H9 (cell line): ENCODE measurements around the gene SLC6A7. TPM values are rescaled to one million over a fixed set of nuclear protein-coding genes. Genes with fewer than 3 reads are reported as not detected.

Experiments
- DNase-seq: peaks from one replicate; pipeline ENCODE4 v3.0.0-alpha.2; 2017
- H2AFZ ChIP-seq: one replicate; pipeline ENCODE4 v1.6.1; 2013; ENCODE audit warnings: mild to moderate bottlenecking, low read length, control low read depth, moderate library complexity
- H2AK5ac ChIP-seq: 2 replicates; pipeline ENCODE4 v1.6.1; 2013; ENCODE audit warnings: low read length, control low read depth, mixed read lengths; ENCODE audit not compliant: insufficient read length
- H2BK120ac ChIP-seq: one replicate; pipeline ENCODE4 v1.6.1; 2013; ENCODE audit warnings: low read depth, mild to moderate bottlenecking, low read length, control low read depth, inconsistent platforms; ENCODE audit not compliant: poor library complexity, severe bottlenecking
- H2BK12ac ChIP-seq: 2 replicates; pipeline ENCODE4 v1.6.1; 2013; ENCODE audit warnings: low read length, control low read depth, mixed read lengths, low read depth; ENCODE audit not compliant: insufficient read length
- H2BK15ac ChIP-seq: 2 replicates; pipeline ENCODE4 v1.6.1; 2013; ENCODE audit warnings: low read depth, low read length, control low read depth
- H2BK20ac ChIP-seq: one replicate; pipeline ENCODE4 v1.6.1; 2013; ENCODE audit warnings: low read depth, mild to moderate bottlenecking, low read length, control low read depth, inconsistent platforms; ENCODE audit not compliant: poor library complexity, severe bottlenecking
- H2BK5ac ChIP-seq: 2 replicates; pipeline ENCODE4 v1.6.1; 2013; ENCODE audit warnings: low read length, control low read depth, mixed read lengths; ENCODE audit not compliant: insufficient read length
- H3K14ac ChIP-seq: 2 replicates; pipeline ENCODE4 v1.6.1; 2013; ENCODE audit warnings: low read length, control low read depth; ENCODE audit not compliant: insufficient read depth
- H3K18ac ChIP-seq: 2 replicates; pipeline ENCODE4 v1.6.1; 2013; ENCODE audit warnings: low read depth, mild to moderate bottlenecking, mixed read lengths, low read length, control low read depth; ENCODE audit not compliant: insufficient read length
- H3K23ac ChIP-seq: 2 replicates; pipeline ENCODE4 v1.6.1; 2013; ENCODE audit warnings: low read length, control low read depth, mixed read lengths, low read depth; ENCODE audit not compliant: insufficient read length
- H3K23me2 ChIP-seq: 2 replicates; pipeline ENCODE4 v1.6.1; 2013; ENCODE audit warnings: low read depth, mild to moderate bottlenecking, mixed read lengths, low read length, control low read depth; ENCODE audit not compliant: insufficient read length, poor library complexity, severe bottlenecking
- H3K27ac ChIP-seq: 2 replicates; pipeline ENCODE4 v1.5.1; 2013; ENCODE audit warnings: low read length, control low read depth, mixed read lengths, low read depth; ENCODE audit not compliant: insufficient read length
- H3K27me3 ChIP-seq: 2 replicates; pipeline ENCODE4 v1.6.1; 2013; ENCODE audit warnings: low read length, control low read depth, inconsistent platforms; ENCODE audit not compliant: insufficient read depth
- H3K4ac ChIP-seq: 2 replicates; pipeline ENCODE4 v1.6.1; 2013; ENCODE audit warnings: low read depth, mild to moderate bottlenecking, control low read depth, inconsistent platforms, low read length, moderate library complexity
- H3K4me1 ChIP-seq: 2 replicates; pipeline ENCODE4 v1.6.1; 2013; ENCODE audit warnings: low read length, control low read depth, inconsistent platforms; ENCODE audit not compliant: insufficient read depth
- H3K4me2 ChIP-seq: 2 replicates; pipeline ENCODE4 v1.6.1; 2013; ENCODE audit warnings: low read length, control low read depth, mixed read lengths; ENCODE audit not compliant: insufficient read length, insufficient read depth
- H3K56ac ChIP-seq: 2 replicates; pipeline ENCODE4 v1.6.1; 2013; ENCODE audit warnings: low read depth, mild to moderate bottlenecking, mixed read lengths, low read length, control low read depth; ENCODE audit not compliant: insufficient read length
- H3K79me1 ChIP-seq: 2 replicates; pipeline ENCODE4 v1.6.1; 2013; ENCODE audit warnings: low read depth, mild to moderate bottlenecking, moderate library complexity, low read length, control low read depth, inconsistent platforms; ENCODE audit not compliant: insufficient read depth, poor library complexity, severe bottlenecking
- H3K79me2 ChIP-seq: 2 replicates; pipeline ENCODE4 v1.6.1; 2013; ENCODE audit warnings: low read length, control low read depth, inconsistent platforms; ENCODE audit not compliant: insufficient read depth
- H3K9ac ChIP-seq: 2 replicates; pipeline ENCODE4 v1.6.1; 2013; ENCODE audit warnings: low read length, control low read depth, mixed read lengths; ENCODE audit not compliant: insufficient read length; ENCODE audit errors: extremely low read depth
- H3K9me3 ChIP-seq: one replicate; pipeline ENCODE4 v1.6.1; 2013; ENCODE audit warnings: low read depth, low read length, inconsistent platforms; ENCODE audit not compliant: control insufficient read depth
- H3T11ph ChIP-seq: one replicate; pipeline ENCODE4 v1.6.1; 2013; ENCODE audit warnings: mild to moderate bottlenecking, low read length, control low read depth, inconsistent platforms
- H4K20me1 ChIP-seq: one replicate; pipeline ENCODE4 v1.6.1; 2013; ENCODE audit not compliant: control insufficient read depth, insufficient read length, insufficient read depth
- H4K5ac ChIP-seq: 2 replicates; pipeline ENCODE4 v1.6.1; 2013; ENCODE audit warnings: low read depth, mild to moderate bottlenecking, mixed read lengths, low read length, control low read depth; ENCODE audit not compliant: insufficient read length
- H4K8ac ChIP-seq: replicated peaks from 2 replicates; pipeline ENCODE4 v1.6.1; 2013; ENCODE audit warnings: low read length, control low read depth, mixed read lengths, low read depth; ENCODE audit not compliant: insufficient read length
- H4K91ac ChIP-seq: 2 replicates; pipeline ENCODE4 v1.6.1; 2013; ENCODE audit warnings: low read depth, mild to moderate bottlenecking, moderate library complexity, mixed read lengths, low read length, control low read depth; ENCODE audit not compliant: insufficient read length
- H3K27ac Mint-ChIP-seq, 3 experiments: 2 replicates in 2 of 3; 3 replicates in 1 of 3; pipeline ENCODE4 v1.8.0; 2020 to 2021; ENCODE audit warnings: mixed read lengths in 3 of 3, mild to moderate bottlenecking in 1 of 3, moderate library complexity in 1 of 3
- H3K27me3 Mint-ChIP-seq: 2 replicates; pipeline ENCODE4 v1.8.0; 2021; ENCODE audit warnings: low read depth, mild to moderate bottlenecking, moderate library complexity, mixed read lengths
- H3K36me3 Mint-ChIP-seq, 3 experiments: 2 replicates in 2 of 3; 3 replicates in 1 of 3; pipeline ENCODE4 v1.8.0; 2020 to 2021; ENCODE audit warnings: low read depth in 3 of 3, mixed read lengths in 3 of 3; ENCODE audit not compliant: insufficient read depth in 1 of 3
- H3K4me1 Mint-ChIP-seq, 2 experiments: 2 replicates each; pipeline ENCODE4 v1.8.0; 2020; ENCODE audit warnings: mixed read lengths in 2 of 2
- H3K4me3 Mint-ChIP-seq, 2 experiments: 2 replicates in 1 of 2; 3 replicates in 1 of 2; pipeline ENCODE4 v1.8.0; 2020 to 2021; ENCODE audit warnings: mild to moderate bottlenecking in 2 of 2, mixed read lengths in 2 of 2, moderate library complexity in 1 of 2
- H3K9me3 Mint-ChIP-seq, 2 experiments: 2 replicates in 1 of 2; 3 replicates in 1 of 2; pipeline ENCODE4 v1.8.0; 2020; ENCODE audit warnings: mild to moderate bottlenecking in 2 of 2, mixed read lengths in 2 of 2, moderate library complexity in 1 of 2
- CTCF ChIP-seq: fragments of 200-600 bp; sonication (generic); conservative IDR thresholded peaks from 3 replicates; pipeline ENCODE4 v1.8.0; 2021; ENCODE audit warnings: antibody characterized with exemption, mild to moderate bottlenecking
- WGBS: extraction: QIAGEN DNeasy Blood & Tissue Kit; methylation state at CpG from one replicate; pipeline ENCODE4 v1.1.7; 2013; ENCODE audit warnings: missing lambda C conversion rate, low lambda C conversion rate, mixed read lengths; ENCODE audit not compliant: insufficient read length; ENCODE audit errors: extremely low coverage; 5-methylcytosine and 5-hydroxymethylcytosine counted together
- total RNA-seq: library from RNA; stranded (reverse); gene quantifications from 2 replicates; pipeline ENCODE4 v1.2.1, GENCODE V29; 2021

The SLC6A7 gene
- total RNA-seq, 1 experiment from 2014 or later: not detected

- Histone ChIP-seq H3K4ac (no peak overlapping the region), H3K23me2 (no peaks in the 10 kb centered on the region), H3K18ac (no peak overlapping the region), H3K9ac (no peak overlapping the region), H3K9me3 (no peaks in the 10 kb centered on the region), H4K5ac (no peak overlapping the region), H3K56ac (no peak overlapping the region), H3K27ac (no peak overlapping the region), H4K20me1 (no peaks in the 10 kb centered on the region), H2BK12ac (no peak overlapping the region), H3K4me1 (no peaks in the 10 kb centered on the region), H3K79me2 (no peaks in the 10 kb centered on the region), H2AK5ac (no peak overlapping the region), H3K4me2 (no peak overlapping the region), H4K8ac (no peak overlapping the region), H3K23ac (no peak overlapping the region), H2BK120ac (no peak overlapping the region), H2BK20ac (no peak overlapping the region), H3K27me3 (peaks cover 39% of the 10 kb centered on the region), H2BK5ac (no peak overlapping the region), H2BK15ac (no peak overlapping the region), H3T11ph (no peak overlapping the region), H3K14ac (no peak overlapping the region), H4K91ac (no peak overlapping the region), H3K79me1 (no peaks in the 10 kb centered on the region), H2AFZ (no peak overlapping the region)
- H3K36me3 Mint-ChIP-seq: no peaks in the 10 kb centered on the region
- peaks cover 91% of the 10 kb centered on the region for H3K27me3 Mint-ChIP-seq
- peaks cover 0 to 3% of the 10 kb centered on the region in 2 experiments; a peak in 1 of 5 replicates for H3K9me3 Mint-ChIP-seq
- DNase-seq: no peak
- no peak for TF ChIP-seq CTCF
- peak overlapping the region in 1 of 3 experiments; percentile 53; a peak in 1 of 7 replicates for H3K27ac Mint-ChIP-seq
- WGBS: no CpG with 5 or more reads among the region's 1 CpG
- H3K4me3 Mint-ChIP-seq: no peak overlapping the region
- peaks cover 12 to 22% of the 10 kb centered on the region in 2 experiments for H3K4me1 Mint-ChIP-seq
Observed at GRCh38 chr5:150172145-150172544, 17.7 kb upstream of the SLC6A7 start.
